ENCODE results near the gene U2AF1.
"Not testable (repeated sequence)": the region's sequence is repeated elsewhere in the genome, so short reads cannot be mapped to it uniquely, and the experiment has no call there.

The U2AF1 gene

DNA sequence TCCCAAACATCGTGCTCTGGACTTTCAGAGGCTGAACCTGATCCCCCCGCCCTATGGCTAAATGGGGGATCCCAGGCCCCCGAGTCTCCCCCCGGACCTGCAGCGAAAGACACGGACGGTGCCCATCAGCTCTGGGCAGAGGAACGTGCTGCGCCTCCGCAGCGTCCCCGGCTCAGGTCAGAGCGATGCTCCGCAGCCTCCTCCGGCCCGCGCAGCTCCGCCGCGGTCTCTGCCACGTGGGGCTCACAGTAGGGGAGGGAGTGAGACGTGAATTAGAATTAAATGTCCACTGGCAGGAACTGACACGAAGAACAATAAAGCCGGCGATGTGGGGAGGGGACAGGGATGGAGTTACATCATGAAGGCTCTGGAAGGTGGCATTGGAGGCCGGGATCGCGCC lies 30.7 kb downstream of the U2AF1 start:
- DNase-seq (ENCODE audit: low spot score) = not testable (repeated sequence)

DNA sequence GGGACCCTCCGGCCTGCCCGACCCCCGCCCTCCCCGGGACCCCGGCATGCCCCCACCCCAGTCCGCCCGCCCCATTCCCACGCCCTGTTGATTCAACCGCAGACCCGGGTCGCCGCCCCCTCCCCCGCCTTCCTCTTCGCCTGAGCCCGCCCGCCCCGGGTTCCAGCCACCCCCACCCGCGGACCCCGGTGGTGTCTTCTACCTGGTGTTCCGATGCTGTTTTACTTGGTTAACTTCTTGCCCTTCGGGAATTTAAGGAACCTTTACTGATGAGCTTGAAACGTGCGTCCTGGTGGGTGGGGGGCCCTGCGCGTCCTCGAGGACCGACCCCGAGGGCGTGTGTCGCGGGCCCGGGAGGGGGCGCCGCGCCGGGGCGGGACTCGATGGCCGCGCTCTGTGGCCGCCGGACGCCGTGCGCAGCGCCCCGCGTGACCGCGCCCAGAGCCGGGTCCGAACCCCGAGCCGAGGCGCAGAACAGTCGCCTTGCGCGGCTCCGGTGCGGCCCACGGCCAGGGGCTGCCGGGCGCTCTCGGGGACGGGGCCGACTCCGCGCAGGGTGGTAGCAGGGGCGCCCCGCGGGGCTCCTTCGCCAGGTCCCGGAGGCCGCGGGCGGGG lies 31.2 kb downstream of the U2AF1 start:
- not testable (repeated sequence) for DNase-seq (ENCODE audit: low spot score)

- DNase-seq (ENCODE audit: low spot score) = not testable (repeated sequence)
Observed at GRCh38 chr21:43075170-43076022, 32.0 kb downstream of the U2AF1 start, which contains the start of gene CBS. Gene CBS, minus strand, starts transcription at chr21:43075835. Its CDS starts 3,642 bp downstream, at chr21:43072193.

GRCh38 chr21:43074401-43075169 lies 32.8 kb downstream of the U2AF1 start:
- not testable (repeated sequence) for DNase-seq (ENCODE audit: low spot score)

DNA sequence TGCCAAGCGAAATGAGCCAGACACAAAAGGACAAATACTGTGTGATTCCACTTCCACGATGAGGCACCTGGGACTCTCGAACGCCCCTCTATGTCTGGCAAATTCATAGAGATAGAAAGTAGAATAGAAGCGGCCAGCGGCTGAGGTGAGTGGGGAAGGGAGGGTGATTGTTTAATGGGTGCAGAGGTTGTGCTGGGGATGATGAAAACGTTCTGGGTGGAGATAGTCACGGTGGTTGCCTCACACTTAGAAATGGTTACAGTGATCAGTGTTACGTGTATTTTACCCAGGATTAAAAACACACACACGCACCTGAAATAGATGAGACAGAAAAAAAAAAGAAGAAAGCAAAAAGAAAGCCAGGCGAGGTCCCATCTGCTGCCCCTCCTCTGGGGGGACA lies 34.6 kb downstream of the U2AF1 start:
- DNase-seq (ENCODE audit: low spot score) = not testable (repeated sequence)

- not testable (repeated sequence) for DNase-seq (ENCODE audit: low spot score)
Observed at GRCh38 chr21:43069682-43070081, 37.7 kb downstream of the U2AF1 start.

- DNase-seq (ENCODE audit: low spot score) = not testable (repeated sequence)
Observed at GRCh38 chr21:43068065-43068464, 39.3 kb downstream of the U2AF1 start.

DNA sequence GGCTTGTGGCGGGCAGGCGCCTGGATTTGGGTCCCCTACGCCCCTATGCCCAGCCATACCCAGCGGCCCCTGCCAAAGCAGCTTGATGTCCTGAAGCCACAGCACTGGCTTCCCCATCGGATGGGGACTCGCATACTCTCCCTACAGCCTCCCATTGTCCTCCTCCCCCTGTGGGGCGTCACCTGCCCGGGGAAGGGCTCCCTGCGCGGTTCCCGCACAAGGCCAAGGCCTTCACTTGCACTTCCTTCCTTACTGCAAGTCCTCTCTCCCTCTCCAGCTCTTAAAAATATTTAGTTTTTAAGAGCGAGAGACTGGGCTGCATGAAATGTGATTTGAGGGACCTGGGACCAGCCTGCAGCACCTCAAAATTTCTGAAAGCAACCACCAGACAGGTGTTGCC lies 40.7 kb downstream of the U2AF1 start:
- not testable (repeated sequence) for DNase-seq (ENCODE audit: low spot score)

- not testable (repeated sequence) for DNase-seq (ENCODE audit: low spot score)
Observed at GRCh38 chr21:43065991-43066390, 41.4 kb downstream of the U2AF1 start.

GRCh38 chr21:43064265-43064917 lies 43.0 kb downstream of the U2AF1 start:
- DNase-seq (ENCODE audit: low spot score) = not testable (repeated sequence)

DNA sequence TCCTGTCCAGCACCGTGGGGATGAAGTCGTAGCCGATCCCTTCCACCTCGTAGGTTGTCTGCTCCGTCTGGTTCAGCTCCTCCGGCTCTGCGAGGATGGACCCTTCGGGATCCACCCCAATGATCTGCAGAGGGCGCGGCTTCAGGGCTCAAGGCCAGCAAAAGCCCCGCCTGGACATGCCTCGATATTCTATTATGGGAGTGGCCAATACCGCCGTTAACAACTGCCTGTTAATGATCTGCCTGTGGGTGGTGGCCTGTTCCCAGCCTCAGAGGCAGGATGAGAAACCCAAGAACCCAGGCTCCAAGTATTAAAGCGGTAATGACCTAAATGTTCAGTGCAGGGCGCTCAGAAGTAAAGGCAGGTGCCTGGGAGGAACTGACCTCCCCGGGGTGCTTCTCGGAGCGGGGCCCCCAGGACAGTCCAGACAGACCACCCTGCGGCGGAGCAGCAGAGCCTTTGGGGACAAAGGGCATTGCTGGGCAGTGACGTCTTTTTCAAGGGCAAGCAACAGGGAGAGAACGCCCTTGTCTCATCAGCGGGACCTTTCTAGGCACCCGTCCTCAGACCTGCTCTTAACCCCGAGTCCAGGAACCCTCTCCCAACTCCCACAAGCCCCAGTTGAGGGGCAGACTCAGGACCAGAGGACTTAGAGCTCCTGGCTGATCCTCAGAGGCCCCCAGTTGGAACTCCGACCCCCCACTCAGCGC lies 44.3 kb downstream of the U2AF1 start:
- DNase-seq (ENCODE audit: low spot score) = not testable (repeated sequence)

GRCh38 chr21:43053112-43053511 lies 54.3 kb downstream of the U2AF1 start:
- not testable (repeated sequence) for DNase-seq (ENCODE audit: low spot score)

DNA sequence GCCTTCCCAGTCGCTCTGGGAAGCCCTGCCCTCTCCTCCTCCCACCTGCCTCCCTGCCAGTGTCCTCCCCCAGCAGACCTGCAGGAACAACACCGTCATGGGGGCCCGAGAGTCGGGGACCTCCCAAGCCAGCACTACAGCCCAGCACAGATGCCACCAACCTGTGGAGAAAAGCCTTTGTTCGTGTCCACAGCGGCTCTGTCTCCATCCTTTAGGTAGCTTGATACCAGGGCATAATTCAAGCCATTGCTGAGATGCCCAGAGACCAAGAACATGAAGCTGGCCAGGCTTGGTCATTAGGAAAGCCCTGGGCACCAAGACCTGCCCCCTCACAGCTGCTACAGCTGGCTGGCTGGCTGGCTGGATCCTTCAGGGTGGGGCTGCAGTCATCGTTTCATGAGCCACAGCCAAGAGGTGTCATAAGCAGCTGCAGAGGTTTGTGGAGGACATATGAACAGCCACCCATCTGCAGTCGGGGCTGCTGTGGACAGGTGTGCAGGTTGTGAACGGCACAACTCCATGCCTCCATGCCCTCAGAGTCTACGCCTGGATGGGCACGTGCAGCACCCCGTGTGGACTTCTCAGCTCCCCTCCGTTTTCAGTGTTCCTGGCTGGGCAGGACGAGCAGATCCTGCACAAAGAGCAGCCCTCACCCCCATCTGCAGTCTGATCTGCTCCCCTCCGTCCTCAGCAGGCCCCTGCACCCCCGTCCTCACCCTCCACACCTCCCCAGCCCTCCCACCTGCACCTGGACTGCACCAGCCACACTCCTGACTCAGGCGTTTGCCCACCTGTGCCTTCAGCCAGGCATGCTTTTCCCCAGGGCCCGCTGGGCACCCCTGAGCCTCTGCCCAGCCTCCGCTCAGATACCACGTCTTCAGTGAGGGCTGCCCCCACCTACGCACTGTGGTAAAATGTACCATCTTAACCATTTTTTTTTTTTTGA lies 61.2 kb downstream of the U2AF1 start:
- not testable (repeated sequence) for DNase-seq (ENCODE audit: low spot score)

GRCh38 chr21:43045165-43045875 lies 62.0 kb downstream of the U2AF1 start:
- not testable (repeated sequence) for DNase-seq (ENCODE audit: low spot score)

- not testable (repeated sequence) for DNase-seq (ENCODE audit: low spot score)
Observed at GRCh38 chr21:43044547-43044946, 62.8 kb downstream of the U2AF1 start.

DNA sequence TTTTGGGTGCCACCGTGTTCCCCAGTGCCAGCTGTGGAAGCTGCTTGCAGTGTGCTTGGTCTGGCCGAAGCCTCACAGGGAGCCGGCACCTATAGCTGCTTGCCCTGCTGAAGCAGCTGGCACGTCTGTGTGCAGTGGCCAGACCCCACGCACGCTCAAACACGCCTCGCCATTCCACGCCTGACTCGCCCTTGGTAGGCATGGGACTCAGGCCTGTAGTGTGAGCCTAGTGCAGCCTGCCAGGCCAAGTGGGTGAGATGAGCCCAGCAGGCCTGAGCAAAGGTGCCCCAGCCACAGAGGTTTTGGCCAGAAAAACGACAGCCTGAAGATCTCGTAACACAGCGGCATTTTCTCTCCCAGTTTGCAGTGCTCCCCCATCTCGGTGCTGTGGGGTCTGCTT lies 64.1 kb downstream of the U2AF1 start:
- not testable (repeated sequence) for DNase-seq (ENCODE audit: low spot score)
